Type B pancreatic cell (in vitro differentiated cells): ENCODE data around the gene BRD2. TPM values are rescaled to one million over a fixed set of nuclear protein-coding genes. Genes with fewer than 3 reads are reported as not detected.

Source experiments
- DNase-seq: peaks from one replicate; pipeline ENCODE4 v3.0.0; 2021; ENCODE audit warnings: mixed read lengths; ENCODE audit not compliant: unreplicated experiment; ENCODE audit errors: extremely low spot score
- H3K27ac Mint-ChIP-seq: 2 replicates; pipeline ENCODE4 v1.8.0; 2021; ENCODE audit warnings: mild to moderate bottlenecking, mixed read lengths
- H3K27me3 Mint-ChIP-seq: 2 replicates; pipeline ENCODE4 v1.8.0; 2021; ENCODE audit warnings: mixed read lengths
- H3K36me3 Mint-ChIP-seq: 2 replicates; pipeline ENCODE4 v1.8.0; 2021; ENCODE audit warnings: mixed read lengths
- H3K4me1 Mint-ChIP-seq: one replicate; pipeline ENCODE4 v1.8.0; 2021; ENCODE audit warnings: mixed read lengths; ENCODE audit not compliant: unreplicated experiment
- H3K4me3 Mint-ChIP-seq: 2 replicates; pipeline ENCODE4 v1.8.0; 2021; ENCODE audit warnings: mild to moderate bottlenecking, mixed read lengths
- H3K9me3 Mint-ChIP-seq: 2 replicates; pipeline ENCODE4 v1.8.0; 2021; ENCODE audit warnings: mixed read lengths
- CTCF ChIP-seq: fragments of 200-600 bp; sonication (generic); conservative IDR thresholded peaks from 2 replicates; pipeline ENCODE4 v1.5.0; 2021; ENCODE audit warnings: antibody characterized with exemption, mild to moderate bottlenecking
- total RNA-seq: library from RNA; stranded (reverse); gene quantifications from 2 replicates; pipeline ENCODE4 v1.2.1, GENCODE V29; 2021; ENCODE audit warnings: low replicate concordance

BRD2 gene
- total RNA-seq, 1 donor from 2014 or later = 241 TPM

GRCh38 chr6:32933661-32934085, 34.7 kb upstream of the BRD2 start:
- no peak for DNase-seq
- Mint-ChIP-seq H3K36me3 (no peaks in the 10 kb centered on the region), H3K27ac (no peak overlapping the region), H3K27me3 (peaks cover 63% of the 10 kb centered on the region), H3K9me3 (no peaks in the 10 kb centered on the region), H3K4me1 (no peaks in the 10 kb centered on the region), H3K4me3 (no peak overlapping the region)
- peak; percentile 89 for TF ChIP-seq CTCF

GRCh38 chr6:32935551-32936238, 32.7 kb upstream of the BRD2 start:
- no peak for TF ChIP-seq CTCF
- peaks cover 53% of the 10 kb centered on the region for H3K27me3 Mint-ChIP-seq
- no peaks in the 10 kb centered on the region for H3K36me3 Mint-ChIP-seq
- H3K4me3 Mint-ChIP-seq = no peak overlapping the region
- no peak for DNase-seq
- H3K27ac Mint-ChIP-seq = no peak overlapping the region
- H3K4me1 Mint-ChIP-seq = peaks cover under 1% of the 10 kb centered on the region
- H3K9me3 Mint-ChIP-seq = no peaks in the 10 kb centered on the region

GRCh38 chr6:32936239-32937152, 31.9 kb upstream of the BRD2 start:
- Mint-ChIP-seq H3K36me3 (no peaks in the 10 kb centered on the region), H3K4me1 (peaks cover 5% of the 10 kb centered on the region), H3K9me3 (no peaks in the 10 kb centered on the region), H3K27ac (no peak overlapping the region), H3K4me3 (no peak overlapping the region), H3K27me3 (peaks cover 51% of the 10 kb centered on the region)
- no peak for DNase-seq
- TF ChIP-seq CTCF = no peak

- no peak overlapping the region for H3K4me3 Mint-ChIP-seq
- DNase-seq = no peak
- H3K27ac Mint-ChIP-seq = no peak overlapping the region
- no peaks in the 10 kb centered on the region for H3K36me3 Mint-ChIP-seq
- no peaks in the 10 kb centered on the region for H3K9me3 Mint-ChIP-seq
- H3K27me3 Mint-ChIP-seq = peaks cover 51% of the 10 kb centered on the region
- TF ChIP-seq CTCF = no peak
- H3K4me1 Mint-ChIP-seq = peaks cover 5% of the 10 kb centered on the region
These were observed 31.2 kb upstream of the BRD2 start for GRCh38 chr6:32937230-32937633.

- Mint-ChIP-seq H3K9me3 (no peaks in the 10 kb centered on the region), H3K36me3 (no peaks in the 10 kb centered on the region), H3K27ac (no peak overlapping the region), H3K4me3 (no peak overlapping the region), H3K27me3 (peaks cover 49% of the 10 kb centered on the region), H3K4me1 (peaks cover 5% of the 10 kb centered on the region)
- DNase-seq = no peak
- no peak for TF ChIP-seq CTCF
These were observed 29.9 kb upstream of the BRD2 start for GRCh38 chr6:32938494-32938893.
